GM23248 (cell line): ENCODE measurements around the gene RNF215.

Experiments used
- EZH2 ChIP-seq: fragments of 200-600 bp; sonication (generic); IDR thresholded peaks from 2 replicates; pipeline ENCODE4 v1.6.1; 2018; ENCODE audit warnings: antibody characterized with exemption, mild to moderate bottlenecking; ENCODE audit not compliant: insufficient read depth, poor library complexity, severe bottlenecking
- EZH2phosphoT487 ChIP-seq: fragments of 200-600 bp; sonication (generic); IDR thresholded peaks from 2 replicates; pipeline ENCODE4 v1.6.1; 2018; ENCODE audit warnings: antibody characterized with exemption, moderate library complexity, mild to moderate bottlenecking, low read depth; ENCODE audit not compliant: insufficient read depth

DNA sequence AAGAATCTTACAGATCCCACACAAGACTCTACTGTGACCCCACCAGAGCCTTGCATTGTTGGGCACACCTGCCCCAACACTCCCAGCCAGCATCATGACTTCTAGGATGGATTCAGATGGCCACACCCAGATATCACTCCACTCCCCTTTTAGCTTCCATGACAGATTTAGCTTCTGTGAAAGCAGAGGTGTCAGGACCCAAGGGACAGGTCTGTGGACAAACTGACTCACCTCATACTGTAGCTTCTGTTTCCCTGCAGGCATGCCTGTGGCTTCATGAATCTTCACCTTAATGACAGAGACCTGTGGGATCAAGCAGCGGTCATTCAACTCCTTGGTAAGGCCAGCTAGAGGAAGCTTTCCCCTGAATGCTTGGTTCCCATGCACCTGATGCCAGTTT, 52.0 kb downstream of the RNF215 start:
- TF ChIP-seq EZH2 (no peak), EZH2phosphoT487 (no peak)
